Neuronal stem cell (in vitro differentiated cells): Measurements from ENCODE around the gene TMEM95.

Experiments used
- DNase-seq: peaks from one replicate; pipeline ENCODE4 v3.0.0-alpha.2; 2013; ENCODE audit warnings: low spot score
- H2AFZ ChIP-seq: one replicate; pipeline ENCODE4 v1.6.1; 2013; ENCODE audit warnings: mild to moderate bottlenecking, low read length, inconsistent platforms
- H2AK5ac ChIP-seq: 2 replicates; pipeline ENCODE4 v1.6.1; 2013; ENCODE audit warnings: low read depth, mild to moderate bottlenecking, inconsistent platforms, low read length, moderate library complexity, mixed read lengths
- H2BK120ac ChIP-seq: 2 replicates; pipeline ENCODE4 v1.6.1; 2013; ENCODE audit warnings: low read depth, mild to moderate bottlenecking, inconsistent platforms, low read length, moderate library complexity, mixed read lengths
- H2BK12ac ChIP-seq: one replicate; pipeline ENCODE4 v1.6.1; 2013; ENCODE audit warnings: low read length, inconsistent platforms
- H2BK15ac ChIP-seq: 2 replicates; pipeline ENCODE4 v1.6.1; 2013; ENCODE audit warnings: mild to moderate bottlenecking, low read length, inconsistent platforms, mixed read lengths
- H2BK5ac ChIP-seq: one replicate; pipeline ENCODE4 v1.6.1; 2013; ENCODE audit warnings: inconsistent platforms, mild to moderate bottlenecking, low read length, moderate library complexity
- H3K14ac ChIP-seq: one replicate; pipeline ENCODE4 v1.6.1; 2013; ENCODE audit warnings: low read length, inconsistent platforms
- H3K18ac ChIP-seq: 2 replicates; pipeline ENCODE4 v1.6.1; 2013; ENCODE audit warnings: low read length, inconsistent platforms
- H3K23ac ChIP-seq: 2 replicates; pipeline ENCODE4 v1.6.1; 2013; ENCODE audit warnings: low read depth, mild to moderate bottlenecking, mixed read lengths, low read length, inconsistent platforms; ENCODE audit not compliant: poor library complexity
- H3K27ac ChIP-seq: replicated peaks from 3 replicates; pipeline ENCODE4 v1.5.1; 2013; ENCODE audit warnings: low read length, inconsistent platforms
- H3K27me3 ChIP-seq, 3 experiments: 2 replicates each; pipeline ENCODE4 v1.6.1; 2013; ENCODE audit warnings: low read length in 3 of 3, mild to moderate bottlenecking in 2 of 3, inconsistent platforms in 1 of 3, low read depth in 1 of 3, mixed read lengths in 1 of 3, moderate library complexity in 1 of 3; ENCODE audit not compliant: control insufficient read depth in 3 of 3, insufficient read depth in 3 of 3
- H3K36me3 ChIP-seq, 2 donors: replicated peaks in 1 of 2; 2 replicates each; pipeline ENCODE4 v1.6.1; 2013; ENCODE audit warnings: low read length in 2 of 2; ENCODE audit not compliant: control insufficient read depth in 2 of 2, insufficient read depth in 2 of 2
- H3K4ac ChIP-seq: 2 replicates; pipeline ENCODE4 v1.6.1; 2013; ENCODE audit warnings: inconsistent platforms, mild to moderate bottlenecking, low read length, moderate library complexity
- H3K4me1 ChIP-seq, 2 donors: 1 replicate in 1 of 2; 2 replicates in 1 of 2; pipeline ENCODE4 v1.6.1; 2013; ENCODE audit warnings: low read length in 2 of 2, low read depth in 1 of 2; ENCODE audit not compliant: control insufficient read depth in 2 of 2, insufficient read depth in 1 of 2
- H3K4me2 ChIP-seq: one replicate; pipeline ENCODE4 v1.6.1; 2013; ENCODE audit warnings: mild to moderate bottlenecking, low read length, inconsistent platforms; ENCODE audit not compliant: insufficient read depth, poor library complexity, severe bottlenecking
- H3K4me3 ChIP-seq, 2 donors: 2 replicates each; pipeline ENCODE4 v1.5.1; 2013; ENCODE audit warnings: low read length in 2 of 2, mild to moderate bottlenecking in 2 of 2, inconsistent platforms in 1 of 2, moderate library complexity in 1 of 2
- H3K79me1 ChIP-seq: one replicate; pipeline ENCODE4 v1.6.1; 2013; ENCODE audit warnings: low read depth, mild to moderate bottlenecking, inconsistent platforms, low read length, moderate library complexity
- H3K9ac ChIP-seq: one replicate; pipeline ENCODE4 v1.6.1; 2013; ENCODE audit warnings: mild to moderate bottlenecking, low read depth, low read length, inconsistent platforms; ENCODE audit not compliant: poor library complexity
- H3K9me3 ChIP-seq, 2 donors: replicated peaks in 1 of 2; 2 replicates each; pipeline versions ENCODE3 to v1.6.1; 2013; ENCODE audit warnings: low read length in 2 of 2, mild to moderate bottlenecking in 2 of 2, inconsistent platforms in 1 of 2, low read depth in 1 of 2, mixed read lengths in 1 of 2, moderate library complexity in 1 of 2; ENCODE audit not compliant: control insufficient read depth in 2 of 2, insufficient read depth in 1 of 2
- H4K8ac ChIP-seq: one replicate; pipeline ENCODE4 v1.6.1; 2013; ENCODE audit warnings: low read depth, mild to moderate bottlenecking, inconsistent platforms, low read length, moderate library complexity
- H4K91ac ChIP-seq: one replicate; pipeline ENCODE4 v1.6.1; 2013; ENCODE audit warnings: low read length, low read depth, mild to moderate bottlenecking, inconsistent platforms; ENCODE audit not compliant: poor library complexity
- WGBS, 2 donors: extraction: QIAGEN DNeasy Blood & Tissue Kit; methylation state at CpG; one replicate each; pipeline ENCODE4 v1.1.7; 2013; ENCODE audit warnings: missing lambda C conversion rate in 2 of 2, mixed read lengths in 1 of 2; ENCODE audit not compliant: insufficient read length in 2 of 2, insufficient replicate concordance in 1 of 2; ENCODE audit errors: extremely low coverage in 2 of 2; 5-methylcytosine and 5-hydroxymethylcytosine counted together

Gene TMEM95

GRCh38 chr17:7328840-7329373 lies 26.0 kb upstream of the TMEM95 start, which contains the start of gene NEURL4:
Gene NEURL4 (minus strand): TSS chr17:7329335. CDS start chr17:7329312, 23 bp downstream.
- Histone ChIP-seq H3K4me2 (peak within 1 kb of the TSS; percentile 87), H3K27ac (peak within 1 kb of the TSS; percentile 94), H3K14ac (peak within 1 kb of the TSS; percentile 100), H3K4me1 (peaks cover 13 to 15% of the 10 kb centered on the region in 2 donors), H2BK120ac (peak within 1 kb of the TSS; percentile 63), H3K4ac (peak within 1 kb of the TSS; percentile 27), H4K91ac (no peak within 1 kb of the TSS), H2AFZ (peak within 1 kb of the TSS; percentile 86), H3K79me1 (peaks cover 14% of the 10 kb centered on the region), H2BK15ac (peak within 1 kb of the TSS; percentile 46), H3K9me3 (no peaks in the 10 kb centered on the region), H3K23ac (peak within 1 kb of the TSS; percentile 100), H3K27me3 (no peaks in the 10 kb centered on the region), H4K8ac (peak within 1 kb of the TSS; percentile 59), H3K9ac (peak within 1 kb of the TSS; percentile 100), H3K36me3 (peaks cover 20 to 33% of the 10 kb centered on the region in 2 donors), H2BK12ac (no peak within 1 kb of the TSS), H2AK5ac (peak within 1 kb of the TSS; percentile 74), H2BK5ac (peak within 1 kb of the TSS; percentile 85), H3K18ac (peak within 1 kb of the TSS; percentile 96), H3K4me3 (peak within 1 kb of the TSS; percentile 96 to 99)
- no peak for DNase-seq
- WGBS, 2 donors = no CpG with 5 or more reads among the region's 50 CpGs

GRCh38 chr17:7329374-7329996 lies 25.5 kb upstream of the TMEM95 start:
- Histone ChIP-seq H2BK12ac (no peak overlapping the region), H3K4me1 (peaks cover 13 to 15% of the 10 kb centered on the region in 2 donors), H3K36me3 (peaks cover 15 to 27% of the 10 kb centered on the region in 2 donors), H3K9me3 (no peaks in the 10 kb centered on the region), H3K4me3 (peak overlapping the region; percentile 96 to 99), H3K27ac (peak overlapping the region; percentile 94), H3K18ac (peak overlapping the region; percentile 95), H2AK5ac (no peak overlapping the region), H2AFZ (peak overlapping the region; percentile 86), H4K8ac (no peak overlapping the region), H3K23ac (peak overlapping the region; percentile 100), H3K27me3 (no peaks in the 10 kb centered on the region), H2BK15ac (no peak overlapping the region), H3K14ac (no peak overlapping the region), H3K4ac (no peak overlapping the region), H2BK5ac (peak overlapping the region; percentile 85), H4K91ac (no peak overlapping the region), H3K4me2 (peak overlapping the region; percentile 87), H3K79me1 (peaks cover 14% of the 10 kb centered on the region), H3K9ac (peak overlapping the region; percentile 97), H2BK120ac (no peak overlapping the region)
- WGBS, 2 donors = no CpG with 5 or more reads among the region's 43 CpGs
- peak; percentile 99 for DNase-seq

GRCh38 chr17:7329997-7330637 lies 24.8 kb upstream of the TMEM95 start:
- WGBS, 2 donors = no CpG with 5 or more reads among the region's 34 CpGs
- peak; percentile 88 for DNase-seq
- peaks cover 13 to 15% of the 10 kb centered on the region in 2 donors for H3K4me1 ChIP-seq

GRCh38 chr17:7330638-7331015 lies 24.3 kb upstream of the TMEM95 start:
- peak overlapping the region; percentile 99 for H2AK5ac ChIP-seq
- H3K9me3 ChIP-seq = no peaks in the 10 kb centered on the region
- no peak overlapping the region for H3K14ac ChIP-seq
- H3K4me2 ChIP-seq = peak overlapping the region; percentile 87
- H2BK15ac ChIP-seq = peak overlapping the region; percentile 93
- H2BK120ac ChIP-seq = peak overlapping the region; percentile 89
- H3K18ac ChIP-seq = peak overlapping the region; percentile 99
- no peaks in the 10 kb centered on the region for H3K27me3 ChIP-seq
- peak overlapping the region; percentile 14 for H4K91ac ChIP-seq
- peak overlapping the region; percentile 7 for H2BK12ac ChIP-seq
- peaks cover 14 to 19% of the 10 kb centered on the region in 2 donors for H3K4me1 ChIP-seq
- H3K4ac ChIP-seq = peak overlapping the region; percentile 14
- peak overlapping the region; percentile 88 for H3K9ac ChIP-seq
- H3K79me1 ChIP-seq = peaks cover 14% of the 10 kb centered on the region
- peak overlapping the region; percentile 86 for H2AFZ ChIP-seq
- H3K27ac ChIP-seq = peak overlapping the region; percentile 94
- DNase-seq = no peak
- H4K8ac ChIP-seq = peak overlapping the region; percentile 93
- H3K4me3 ChIP-seq = peak overlapping the region; percentile 77 to 96
- H2BK5ac ChIP-seq = peak overlapping the region; percentile 80
- H3K23ac ChIP-seq = no peak overlapping the region
- WGBS, 2 donors = no CpG with 5 or more reads among the region's 13 CpGs
- peaks cover 8 to 17% of the 10 kb centered on the region in 2 donors for H3K36me3 ChIP-seq

More at GRCh38 chr17:7329997-7330637, 24.8 kb upstream of the TMEM95 start:
- Histone ChIP-seq H3K14ac (no peak overlapping the region), H2BK5ac (peak overlapping the region; percentile 80), H3K79me1 (peaks cover 14% of the 10 kb centered on the region), H3K4me2 (peak overlapping the region; percentile 87), H4K8ac (peak overlapping the region; percentile 93), H3K4ac (peak overlapping the region; percentile 14), H3K9ac (peak overlapping the region; percentile 88), H2BK12ac (no peak overlapping the region), H3K36me3 (peaks cover 11 to 22% of the 10 kb centered on the region in 2 donors), H3K9me3 (no peaks in the 10 kb centered on the region), H3K18ac (peak overlapping the region; percentile 99), H3K27me3 (no peaks in the 10 kb centered on the region), H2AK5ac (peak overlapping the region; percentile 99), H3K27ac (peak overlapping the region; percentile 94), H2BK15ac (peak overlapping the region; percentile 93), H3K4me3 (peak overlapping the region; percentile 96 to 99), H3K23ac (no peak overlapping the region), H4K91ac (peak overlapping the region; percentile 14), H2BK120ac (peak overlapping the region; percentile 89), H2AFZ (peak overlapping the region; percentile 86)
